ENCODE measurements around the gene CTNNAL1. TPM values are rescaled to one million over a fixed set of nuclear protein-coding genes. Genes with fewer than 3 reads are reported as not detected.

Gene CTNNAL1
- total and polyA plus RNA-seq, 2 of the 8 experiments (the other 6 are each of a cell fraction or from before 2014, with no cell fraction given) = 23.2 to 66.1 TPM

DNA sequence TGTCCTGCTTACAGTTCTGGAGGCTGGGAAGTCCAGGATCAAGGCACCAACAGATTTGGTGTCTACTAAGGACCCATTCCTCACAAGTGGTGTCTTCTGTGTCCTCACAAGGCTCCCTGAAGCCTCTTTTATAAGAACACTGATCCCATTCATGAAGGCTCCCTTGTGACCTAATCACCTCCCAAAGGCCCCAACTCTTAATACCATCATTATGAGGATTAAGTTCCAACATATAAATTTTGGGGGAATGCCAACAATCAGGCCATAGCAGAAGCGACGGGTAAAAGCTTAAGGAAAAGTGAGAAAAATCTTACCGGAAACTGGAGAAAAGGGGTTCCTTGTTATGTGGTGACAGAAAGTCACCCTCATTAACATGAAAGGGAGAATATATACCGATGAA is 11.2 kb downstream of the CTNNAL1 start:
- CTCF ChIA-PET (ENCODE audit: partially characterized antibody) = no interaction called here
- 93% methylated on average over 4 of the region's 4 CpGs; no CpG with 5 or more reads in 1 of the 2 experiments for WGBS, 2 experiments (ENCODE audit: extremely low coverage in 1 of 2, insufficient coverage in 1 of 2, insufficient read length in 1 of 2, insufficient replicate concordance in 2 of 2, low coverage in 1 of 2, low lambda C conversion rate in 2 of 2, missing lambda C conversion rate in 1 of 2)
- Histone ChIP-seq H3K27ac (ENCODE audit: low read depth, low read length) (no peak overlapping the region), H2BK12ac (ENCODE audit: low read depth, low read length) (no peak overlapping the region), H3K4me3 (ENCODE audit: extremely low read depth in 1 of 4, insufficient read depth in 2 of 4, low read depth in 3 of 4, low read length in 4 of 4) (no peak overlapping the region), H3K9me3 (ENCODE audit: insufficient read depth in 2 of 2, low read depth in 1 of 2, low read length in 1 of 2) (peaks cover 7 to 13% of the 10 kb centered on the region in 2 experiments; a peak in 3 of 4 replicates), H4K5ac (ENCODE audit: insufficient read length, low read depth, low read length) (no peak overlapping the region), H3K23me2 (ENCODE audit: low read depth, low read length) (no peaks in the 10 kb centered on the region), H2BK120ac (replicated peaks; ENCODE audit: low read depth, low read length) (no peak overlapping the region), H3K79me1 (ENCODE audit: low read depth, low read length) (no peaks in the 10 kb centered on the region), H3K18ac (ENCODE audit: extremely low read depth, low read length) (no peak overlapping the region), H3K79me2 (ENCODE audit: control insufficient read depth in 1 of 2, insufficient read depth in 2 of 2, low read length in 2 of 2) (peaks cover 0 to 55% of the 10 kb centered on the region in 2 experiments; a peak in 2 of 4 replicates), H3K4me2 (ENCODE audit: insufficient read depth in 1 of 2, low read depth in 2 of 2, low read length in 2 of 2) (no peak overlapping the region), H3K23ac (ENCODE audit: insufficient read length) (no peak overlapping the region), H4K91ac (replicated peaks; ENCODE audit: insufficient read length, low read length) (no peak overlapping the region), H3K4me1 (replicated peaks in 1 of 4; ENCODE audit: control insufficient read depth in 3 of 4, insufficient read depth in 4 of 4, low read length in 3 of 4) (no peaks in the 10 kb centered on the region), H4K8ac (ENCODE audit: extremely low read depth, insufficient read depth, low read length) (no peak overlapping the region), H3K27me3 (replicated peaks in 1 of 4; ENCODE audit: control insufficient read depth in 3 of 4, extremely low read depth in 1 of 4, insufficient read depth in 3 of 4, low read length in 3 of 4) (no peaks in the 10 kb centered on the region), H4K20me1 (replicated peaks in 1 of 2; ENCODE audit: control insufficient read depth in 1 of 2, insufficient read depth in 2 of 2, low read length in 2 of 2) (peaks cover 2% of the 10 kb centered on the region in 2 experiments), H2AFZ (ENCODE audit: low read length) (no peak overlapping the region), H3K36me3 (ENCODE audit: control insufficient read depth in 2 of 4, insufficient read depth in 4 of 4, low read length in 3 of 4) (peaks cover 0 to 8% (median 2%) of the 10 kb centered on the region in 4 experiments; a peak in 2 of 8 replicates), H2BK5ac (ENCODE audit: low read depth, low read length) (no peak overlapping the region), H3K4ac (replicated peaks; ENCODE audit: insufficient read length, low read depth, low read length) (no peak overlapping the region), H3K14ac (ENCODE audit: insufficient read length) (no peak overlapping the region), H3K56ac (replicated peaks; ENCODE audit: insufficient read length, low read depth, low read length) (no peak overlapping the region), H3K9ac (replicated peaks in 1 of 4; ENCODE audit: extremely low read depth in 1 of 4, low read depth in 3 of 4, low read length in 3 of 4) (no peak overlapping the region), H2BK20ac (ENCODE audit: low read length) (no peak overlapping the region), H2BK15ac (ENCODE audit: low read length) (no peak overlapping the region), H2AK5ac (ENCODE audit: low read depth, low read length) (no peak overlapping the region)
- POLR2A ChIA-PET (ENCODE audit: partially characterized antibody) = no interaction called here
- no peak for DNase-seq (ENCODE audit: low read depth in 1 of 2, low spot score in 2 of 2)
- TF ChIP-seq CBX5 (IDR thresholded peaks at IDR 0.05; ENCODE audit: low read depth, low read length) (no peak), RBBP5 (IDR thresholded peaks at IDR 0.05; ENCODE audit: borderline replicate concordance, low read depth, low read length) (no peak), PHF8 (conservative IDR thresholded peaks at IDR 0.05; ENCODE audit: low read depth, low read length) (no peak), HDAC6 (IDR thresholded peaks at IDR 0.05; ENCODE audit: low read depth, low read length) (no peak), JUN (IDR thresholded peaks at IDR 0.05; ENCODE audit: low read depth, low read length) (no peak), RAD21 (IDR thresholded peaks at IDR 0.05 in 1 of 2, conservative IDR thresholded peaks at IDR 0.05 in 1 of 2; ENCODE audit: low read depth in 2 of 2, low read length in 2 of 2) (no peak)
- FAIRE-seq = no peak
